MCF 10A (cell line): ENCODE results near the gene HBE1. TPM values are rescaled to one million over a fixed set of nuclear protein-coding genes. Genes with fewer than 3 reads are reported as not detected.
"Not testable (repeated sequence)": the region's sequence is repeated elsewhere in the genome, so short reads cannot be mapped to it uniquely, and the experiment has no call there.

Source experiments
- BruUV-seq: library from RNA; stranded (reverse); fragments of 400-500 nt; replicated peaks from 2 replicates; lab custom pipeline; 2021; lab: Mats Ljungman, UMichigan
- CTCF ChIA-PET: fragments of 300-600 bp; sonication (Branson Sonifier 250); formaldehyde crosslinking; extraction: SDS; loops from one replicate; lab custom pipeline; 2021; ENCODE audit warnings: antibody characterized with exemption, inconsistent platforms; lab: Yijun Ruan, JAX
- POLR2A ChIA-PET: fragments of 300-600, 350-650 bp; sonication (Branson Sonifier 250); formaldehyde crosslinking; extraction: SDS; loops from one replicate; lab custom pipeline; 2020; ENCODE audit warnings: antibody characterized with exemption, inconsistent platforms; lab: Yijun Ruan, JAX
- DNase-seq: peaks from one replicate; pipeline ENCODE4 v3.0.0-alpha.2; 2018; ENCODE audit not compliant: unreplicated experiment
- H3K27ac Mint-ChIP-seq: one replicate; pipeline ENCODE4 v1.8.0; 2022; ENCODE audit warnings: mild to moderate bottlenecking, low read depth, mixed read lengths; ENCODE audit not compliant: unreplicated experiment
- H3K27me3 Mint-ChIP-seq: one replicate; pipeline ENCODE4 v1.8.0; 2022; ENCODE audit warnings: mixed read lengths; ENCODE audit not compliant: insufficient read depth, unreplicated experiment
- H3K36me3 Mint-ChIP-seq: one replicate; pipeline ENCODE4 v1.8.0; 2022; ENCODE audit warnings: mild to moderate bottlenecking, moderate library complexity, mixed read lengths; ENCODE audit not compliant: insufficient read depth, unreplicated experiment
- H3K4me1 Mint-ChIP-seq: one replicate; pipeline ENCODE4 v1.8.0; 2022; ENCODE audit warnings: mixed read lengths; ENCODE audit not compliant: insufficient read depth, unreplicated experiment
- H3K4me3 Mint-ChIP-seq: one replicate; pipeline ENCODE4 v1.8.0; 2022; ENCODE audit warnings: mild to moderate bottlenecking, moderate library complexity, mixed read lengths; ENCODE audit not compliant: unreplicated experiment
- H3K9me3 Mint-ChIP-seq: one replicate; pipeline ENCODE4 v1.8.0; 2022; ENCODE audit warnings: mixed read lengths; ENCODE audit not compliant: unreplicated experiment
- intact Hi-C: fragments of 100-400 bp; cut with micrococcal nuclease; formaldehyde crosslinking; loops from 2 replicates; pipeline ENCODE4 v1.14.1; 2022
- total RNA-seq: library from RNA; stranded (reverse); gene quantifications from 2 replicates; pipeline ENCODE4 v1.2.3, GENCODE V29; 2022
- TF ChIP-seq, protein P1 (sequence below): fragments of 200-600 bp; IDR thresholded peaks from one replicate; pipeline ENCODE4 v1.8.0; 2022; ENCODE audit warnings: antibody characterized with exemption, mild to moderate bottlenecking; ENCODE audit not compliant: unreplicated experiment

Gene HBE1
- total RNA-seq, 1 experiment from 2014 or later, result not detected

DNA sequence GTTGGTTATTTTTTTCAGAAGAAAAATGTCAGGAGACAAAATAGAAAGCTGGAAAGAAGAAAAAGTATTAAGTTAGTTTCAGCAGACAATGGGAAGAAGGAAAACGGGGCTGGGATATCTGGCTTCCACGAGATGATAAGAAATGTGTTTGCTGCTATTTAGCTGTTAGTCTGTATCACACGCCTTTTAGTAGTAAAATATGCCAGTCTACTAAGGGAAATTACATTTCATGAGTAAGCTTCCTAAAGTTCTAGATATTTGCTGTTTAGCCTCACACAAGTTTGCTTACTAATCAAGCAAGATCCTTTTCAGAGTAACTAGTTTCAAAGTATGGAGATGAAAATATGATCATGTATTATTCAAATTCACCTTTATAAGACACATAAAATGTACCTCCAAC lies 30.5 kb upstream of the HBE1 start:
- ChIA-PET CTCF (interaction anchor here (0.5 to 1.2 kb wide), 4 partner anchors 8 to 674 kb away, joined by 3 read pairs; no protein-coding TSS in a partner anchor), POLR2A (no interaction called here)
- BruUV-seq, result no TSS peak
- Mint-ChIP-seq H3K4me3 (no peak overlapping the region), H3K27ac (no peak overlapping the region), H3K9me3 (no peaks in the 10 kb centered on the region), H3K36me3 (no peaks in the 10 kb centered on the region), H3K27me3 (peaks cover 80% of the 10 kb centered on the region), H3K4me1 (no peaks in the 10 kb centered on the region)
- intact Hi-C loops, result no loop called here
- TF ChIP-seq, protein P1, sequence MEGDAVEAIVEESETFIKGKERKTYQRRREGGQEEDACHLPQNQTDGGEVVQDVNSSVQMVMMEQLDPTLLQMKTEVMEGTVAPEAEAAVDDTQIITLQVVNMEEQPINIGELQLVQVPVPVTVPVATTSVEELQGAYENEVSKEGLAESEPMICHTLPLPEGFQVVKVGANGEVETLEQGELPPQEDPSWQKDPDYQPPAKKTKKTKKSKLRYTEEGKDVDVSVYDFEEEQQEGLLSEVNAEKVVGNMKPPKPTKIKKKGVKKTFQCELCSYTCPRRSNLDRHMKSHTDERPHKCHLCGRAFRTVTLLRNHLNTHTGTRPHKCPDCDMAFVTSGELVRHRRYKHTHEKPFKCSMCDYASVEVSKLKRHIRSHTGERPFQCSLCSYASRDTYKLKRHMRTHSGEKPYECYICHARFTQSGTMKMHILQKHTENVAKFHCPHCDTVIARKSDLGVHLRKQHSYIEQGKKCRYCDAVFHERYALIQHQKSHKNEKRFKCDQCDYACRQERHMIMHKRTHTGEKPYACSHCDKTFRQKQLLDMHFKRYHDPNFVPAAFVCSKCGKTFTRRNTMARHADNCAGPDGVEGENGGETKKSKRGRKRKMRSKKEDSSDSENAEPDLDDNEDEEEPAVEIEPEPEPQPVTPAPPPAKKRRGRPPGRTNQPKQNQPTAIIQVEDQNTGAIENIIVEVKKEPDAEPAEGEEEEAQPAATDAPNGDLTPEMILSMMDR, result no peak
- DNase-seq, result no peak

DNA sequence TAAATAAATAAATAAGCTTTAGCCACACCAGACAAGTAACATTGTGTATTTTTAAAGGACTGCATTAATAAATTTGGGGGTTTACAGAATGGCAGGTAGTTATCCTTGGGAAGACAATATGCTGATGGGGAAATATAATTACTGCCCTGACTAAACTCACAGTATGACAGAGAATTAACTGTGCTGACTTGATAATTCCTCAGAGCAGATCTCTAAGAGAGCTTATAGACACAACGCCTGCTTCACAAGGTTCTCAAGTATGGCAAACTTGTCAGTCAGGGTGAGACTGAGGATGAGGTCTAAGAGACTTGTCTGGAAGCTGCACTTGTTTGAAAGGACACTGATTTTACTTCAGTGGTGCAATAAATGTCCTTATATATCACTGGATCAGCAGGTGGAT lies 28.7 kb upstream of the HBE1 start:
- no peaks in the 10 kb centered on the region for H3K4me1 Mint-ChIP-seq
- intact Hi-C loops, result no loop called here
- BruUV-seq, result no TSS peak
- H3K27ac Mint-ChIP-seq, result no peak overlapping the region
- TF ChIP-seq, protein P1, result no peak
- CTCF ChIA-PET, result interaction anchor here (0.5 to 0.6 kb wide), 3 partner anchors 10 to 870 kb away, joined by 3 to 4 read pairs (median 3); no protein-coding TSS in a partner anchor
- peaks cover 73% of the 10 kb centered on the region for H3K27me3 Mint-ChIP-seq
- no peaks in the 10 kb centered on the region for H3K9me3 Mint-ChIP-seq
- no peak overlapping the region for H3K4me3 Mint-ChIP-seq
- DNase-seq, result no peak
- no peaks in the 10 kb centered on the region for H3K36me3 Mint-ChIP-seq
- POLR2A ChIA-PET, result interaction anchor here (0.6 kb wide), 1 partner anchor 54 kb away, joined by 3 read pairs; no protein-coding TSS in a partner anchor

DNA sequence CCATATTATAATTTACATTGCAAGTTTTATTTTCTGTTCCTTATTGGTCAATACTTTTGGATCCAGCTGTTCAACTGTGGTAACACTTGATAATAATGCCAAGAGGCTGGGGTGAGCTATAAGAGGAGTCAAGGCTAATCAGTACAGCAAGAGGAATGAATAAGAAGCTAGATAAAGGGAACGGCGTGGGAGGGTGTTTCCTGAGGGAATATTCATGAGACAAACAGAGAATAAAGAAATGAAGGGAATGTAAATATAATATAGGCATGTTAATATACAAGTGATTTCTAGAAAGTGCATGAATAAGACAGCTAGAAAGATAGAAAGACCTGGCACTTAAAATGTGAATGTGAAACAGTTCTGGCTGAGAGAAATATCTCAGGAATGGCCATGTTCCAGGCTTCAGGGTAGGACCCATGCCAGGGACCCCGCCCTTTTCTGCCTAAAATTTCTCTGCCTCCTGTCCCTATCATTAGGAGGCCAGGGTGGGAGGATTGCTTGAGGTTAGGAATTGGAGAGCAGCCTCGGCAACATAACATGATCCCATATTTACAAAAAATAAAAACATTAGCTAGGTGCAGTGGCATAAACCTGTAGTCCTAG lies 28.1 kb upstream of the HBE1 start:
- TF ChIP-seq, protein P1, result no peak
- CTCF ChIA-PET, result no interaction called here
- Mint-ChIP-seq H3K27me3 (peaks cover 73% of the 10 kb centered on the region), H3K4me1 (no peaks in the 10 kb centered on the region), H3K36me3 (no peaks in the 10 kb centered on the region), H3K4me3 (no peak overlapping the region), H3K9me3 (no peaks in the 10 kb centered on the region), H3K27ac (no peak overlapping the region)
- DNase-seq, result no peak
- intact Hi-C loops, result no loop called here
- BruUV-seq, result no TSS peak
- POLR2A ChIA-PET, result interaction anchor here (0.6 kb wide), 1 partner anchor 55 kb away, joined by 3 read pairs; no protein-coding TSS in a partner anchor

DNA sequence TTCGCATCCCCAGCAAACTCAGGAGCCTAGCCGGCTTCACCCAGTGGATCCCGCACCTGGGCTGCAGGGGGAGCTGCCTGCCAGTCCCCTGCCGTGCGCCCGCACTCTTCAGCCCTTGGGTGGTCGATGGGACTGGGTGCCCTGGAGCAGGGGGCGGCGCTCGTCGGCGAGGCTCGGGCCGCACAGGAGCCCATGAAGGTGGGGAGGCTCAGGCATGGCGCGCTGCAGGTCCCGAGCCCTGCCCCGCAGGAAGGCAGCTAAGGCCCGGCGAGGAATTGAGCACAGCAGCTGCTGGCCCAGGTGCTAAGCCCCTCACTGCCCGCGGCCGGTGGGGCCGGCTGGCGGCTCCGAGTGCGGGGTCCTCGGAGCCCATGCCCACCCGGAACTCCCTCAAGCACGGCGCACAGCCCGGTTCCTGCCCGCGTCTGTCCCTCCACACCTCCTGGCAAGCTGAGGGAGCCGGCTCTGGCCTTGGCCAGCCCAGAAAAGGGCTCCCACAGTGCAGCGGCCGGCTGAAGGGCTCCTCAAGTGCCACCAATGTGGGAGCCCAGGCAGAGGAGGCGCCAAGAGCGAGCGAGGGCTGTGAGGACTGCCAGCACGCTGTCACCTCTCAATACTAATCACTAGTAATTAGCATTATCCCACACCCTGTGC lies 24.7 kb upstream of the HBE1 start:
- intact Hi-C loops, result loop anchor here (5.0 kb wide), 1 partner anchor 667 kb away; no protein-coding TSS in a partner anchor
- DNase-seq, BruUV-seq, H3K4me3 Mint-ChIP-seq, H3K36me3 Mint-ChIP-seq, H3K9me3 Mint-ChIP-seq, POLR2A ChIA-PET, H3K4me1 Mint-ChIP-seq, H3K27ac Mint-ChIP-seq: not testable (repeated sequence)
- CTCF ChIA-PET, result interaction anchor here (0.6 to 1.1 kb wide), 2 partner anchors 9 to 169 kb away, joined by 3 read pairs; no protein-coding TSS in a partner anchor
- peaks cover 40% of the 10 kb centered on the region for H3K27me3 Mint-ChIP-seq
